ENCODE data around the gene SHB. TPM values are rescaled to one million over a fixed set of nuclear protein-coding genes. Genes with fewer than 3 reads are reported as not detected.

SHB gene
- total RNA-seq, 1 experiment from 2014 or later: 28.7 TPM

DNA sequence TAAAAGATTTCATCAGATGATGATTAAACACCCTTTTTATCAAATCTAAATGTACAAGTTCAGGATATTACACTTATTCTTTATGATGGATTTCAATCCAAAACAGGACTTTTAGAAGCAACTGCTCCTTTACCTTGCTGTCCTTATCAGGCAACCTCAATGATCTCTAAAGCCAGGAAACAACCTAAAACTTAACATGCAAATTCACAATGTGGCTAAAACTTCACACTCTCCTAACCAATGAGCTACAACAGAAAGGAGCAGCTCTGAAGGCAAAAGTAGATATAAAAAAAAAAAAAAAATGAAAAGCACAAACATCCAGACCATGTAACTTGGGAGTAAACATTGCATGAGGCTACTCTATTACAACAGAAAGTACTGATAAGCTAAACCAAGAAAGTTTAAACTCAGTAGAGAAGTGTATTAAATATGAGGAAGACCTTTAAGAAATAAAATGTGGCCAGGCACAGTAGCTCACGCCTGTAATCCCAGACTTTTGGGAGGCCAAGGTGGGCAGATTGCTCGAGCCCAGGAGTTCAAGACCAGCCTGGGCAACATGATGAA is 188.0 kb downstream of the SHB start:
- Histone ChIP-seq H3K79me2 (ENCODE audit: insufficient read depth, low read length) (no peaks in the 10 kb centered on the region), H3K27me3 (ENCODE audit: insufficient read depth, low read length) (no peaks in the 10 kb centered on the region), H3K9ac (ENCODE audit: low read length) (no peak overlapping the region), H3K9me3 (ENCODE audit: control insufficient read depth in 1 of 2, insufficient read depth in 1 of 2, low read depth in 1 of 2, low read length in 2 of 2) (peaks cover 11 to 14% of the 10 kb centered on the region in 2 experiments; a peak in 2 of 4 replicates), H3K9me2 (ENCODE audit: insufficient read depth) (no peaks in the 10 kb centered on the region), H3K36me3 (ENCODE audit: control insufficient read depth in 1 of 2, insufficient read depth in 2 of 2, low read length in 2 of 2) (peaks cover 0 to 13% of the 10 kb centered on the region in 2 experiments; a peak in 2 of 4 replicates), H3K4me2 (ENCODE audit: low read length) (no peak overlapping the region), H2AFZ (ENCODE audit: low read depth, low read length, poor library complexity, severe bottlenecking) (no peak overlapping the region), H3K27ac (ENCODE audit: low read depth, low read length) (no peak overlapping the region), H3K4me1 (ENCODE audit: control insufficient read depth in 1 of 2, insufficient read depth in 2 of 2, low read length in 2 of 2) (no peaks in the 10 kb centered on the region), H3K4me3 (replicated peaks in 1 of 2; ENCODE audit: low read depth in 1 of 2, low read length in 2 of 2) (no peak overlapping the region), H4K20me1 (ENCODE audit: insufficient read depth) (no peaks in the 10 kb centered on the region)
- ChIA-PET CTCF (no interaction called here), POLR2A (no interaction called here), RAD21 (ENCODE audit: low non-redundant PET in 1 of 2, low total read pairs in 2 of 2, uncharacterized antibody in 2 of 2, unreplicated experiment in 2 of 2) (no interaction called here)
- BruUV-seq (replicated peaks): no TSS peak
- intact Hi-C loops (cut with micrococcal nuclease): no loop called here
- TF ChIP-seq ZBTB33 (IDR thresholded peaks at IDR 0.05; ENCODE audit: extremely low read depth, insufficient replicate concordance, low read length) (no peak), FOSL1 (IDR thresholded peaks at IDR 0.05; ENCODE audit: low read depth) (no peak), POLR2A (IDR thresholded peaks at IDR 0.05; ENCODE audit: borderline replicate concordance, extremely low read depth, insufficient read depth, insufficient read length) (no peak), EZH2phosphoT487 (IDR thresholded peaks at IDR 0.05; ENCODE audit: borderline replicate concordance) (no peak), RAD21 (IDR thresholded peaks at IDR 0.05; ENCODE audit: low read depth) (no peak), SRF (IDR thresholded peaks at IDR 0.05; ENCODE audit: low read depth) (no peak), ELF1 (IDR thresholded peaks at IDR 0.05; ENCODE audit: borderline replicate concordance, low read depth) (no peak)
- TF ChIP-seq, protein P1, sequence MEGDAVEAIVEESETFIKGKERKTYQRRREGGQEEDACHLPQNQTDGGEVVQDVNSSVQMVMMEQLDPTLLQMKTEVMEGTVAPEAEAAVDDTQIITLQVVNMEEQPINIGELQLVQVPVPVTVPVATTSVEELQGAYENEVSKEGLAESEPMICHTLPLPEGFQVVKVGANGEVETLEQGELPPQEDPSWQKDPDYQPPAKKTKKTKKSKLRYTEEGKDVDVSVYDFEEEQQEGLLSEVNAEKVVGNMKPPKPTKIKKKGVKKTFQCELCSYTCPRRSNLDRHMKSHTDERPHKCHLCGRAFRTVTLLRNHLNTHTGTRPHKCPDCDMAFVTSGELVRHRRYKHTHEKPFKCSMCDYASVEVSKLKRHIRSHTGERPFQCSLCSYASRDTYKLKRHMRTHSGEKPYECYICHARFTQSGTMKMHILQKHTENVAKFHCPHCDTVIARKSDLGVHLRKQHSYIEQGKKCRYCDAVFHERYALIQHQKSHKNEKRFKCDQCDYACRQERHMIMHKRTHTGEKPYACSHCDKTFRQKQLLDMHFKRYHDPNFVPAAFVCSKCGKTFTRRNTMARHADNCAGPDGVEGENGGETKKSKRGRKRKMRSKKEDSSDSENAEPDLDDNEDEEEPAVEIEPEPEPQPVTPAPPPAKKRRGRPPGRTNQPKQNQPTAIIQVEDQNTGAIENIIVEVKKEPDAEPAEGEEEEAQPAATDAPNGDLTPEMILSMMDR (IDR thresholded peaks at IDR 0.05 in 2 of 3, conservative IDR thresholded peaks at IDR 0.05 in 1 of 3; ENCODE audit: borderline replicate concordance in 1 of 3, insufficient read depth in 1 of 3, low read depth in 2 of 3, low read length in 2 of 3): no peak
- TF ChIP-seq, protein P2, sequence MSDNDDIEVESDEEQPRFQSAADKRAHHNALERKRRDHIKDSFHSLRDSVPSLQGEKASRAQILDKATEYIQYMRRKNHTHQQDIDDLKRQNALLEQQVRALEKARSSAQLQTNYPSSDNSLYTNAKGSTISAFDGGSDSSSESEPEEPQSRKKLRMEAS (IDR thresholded peaks at IDR 0.05): no peak
- DNase-seq (ENCODE audit: low read depth, low spot score): no peak
- ATAC-seq: no peak
